NCI-H345 treated with DMSO at 0.1 percent for 48 hours (cell line): ENCODE results near the gene CISD2.
A peak's percentile ranks its signal among the peaks of the same experiment; 100 is the strongest.
"Not testable (repeated sequence)": the region's sequence is repeated elsewhere in the genome, so short reads cannot be mapped to it uniquely, and the experiment has no call there.

Source experiments
- DNase-seq: peaks from one replicate; lab custom pipeline; 2025; ENCODE audit not compliant: unreplicated experiment; lab: John Stamatoyannopoulos, UW

The CISD2 gene

GRCh38 chr4:102849579-102850104, 19.1 kb upstream of the CISD2 start:
- DNase-seq = no peak

- DNase-seq = no peak
These were observed 18.4 kb upstream of the CISD2 start for GRCh38 chr4:102850370-102850769.

GRCh38 chr4:102858828-102859464, 9.8 kb upstream of the CISD2 start:
- no peak for DNase-seq

- no peak for DNase-seq
These were observed 8.0 kb upstream of the CISD2 start for GRCh38 chr4:102860611-102861324.

- DNase-seq = no peak
These were observed 6.8 kb upstream of the CISD2 start for GRCh38 chr4:102862016-102862415.

- DNase-seq = no peak
These were observed 6.0 kb upstream of the CISD2 start for GRCh38 chr4:102862747-102863146.

- DNase-seq = not testable (repeated sequence)
These were observed 3.5 kb upstream of the CISD2 start for GRCh38 chr4:102865327-102865726.

- no peak for DNase-seq
These were observed 1.3 kb upstream of the CISD2 start for GRCh38 chr4:102867278-102868152.

GRCh38 chr4:102868153-102868780, 525 bp upstream of the CISD2 start:
- DNase-seq = no peak

- DNase-seq = no peak
These were observed 891 bp downstream of the CISD2 start for GRCh38 chr4:102869569-102870197.

- no peak for DNase-seq
These were observed 3.0 kb downstream of the CISD2 start for GRCh38 chr4:102871772-102872171.

GRCh38 chr4:102877477-102878106, 8.8 kb downstream of the CISD2 start:
- DNase-seq = not testable (repeated sequence)

- DNase-seq = not testable (repeated sequence)
These were observed 9.6 kb downstream of the CISD2 start for GRCh38 chr4:102878349-102878748.

GRCh38 chr4:102878901-102879300, 10.1 kb downstream of the CISD2 start:
- no peak for DNase-seq

GRCh38 chr4:102881343-102881742, 12.6 kb downstream of the CISD2 start:
- DNase-seq = no peak

- no peak for DNase-seq
These were observed 14.5 kb downstream of the CISD2 start for GRCh38 chr4:102883278-102883677.

GRCh38 chr4:102888570-102888969, 19.8 kb downstream of the CISD2 start:
- not testable (repeated sequence) for DNase-seq

GRCh38 chr4:102889866-102890265, 21.1 kb downstream of the CISD2 start:
- not testable (repeated sequence) for DNase-seq

GRCh38 chr4:102896547-102896946, 27.8 kb downstream of the CISD2 start:
- DNase-seq = not testable (repeated sequence)

- peak; percentile 0 for DNase-seq
These were observed 28.8 kb downstream of the CISD2 start for GRCh38 chr4:102897610-102898009.
